NCI-H69 (cell line): ENCODE results near the gene MUC6.

ENCODE experiments used
- DNase-seq: peaks from one replicate; lab custom pipeline; 2025; lab: John Stamatoyannopoulos, UW

MUC6 gene, protein sequence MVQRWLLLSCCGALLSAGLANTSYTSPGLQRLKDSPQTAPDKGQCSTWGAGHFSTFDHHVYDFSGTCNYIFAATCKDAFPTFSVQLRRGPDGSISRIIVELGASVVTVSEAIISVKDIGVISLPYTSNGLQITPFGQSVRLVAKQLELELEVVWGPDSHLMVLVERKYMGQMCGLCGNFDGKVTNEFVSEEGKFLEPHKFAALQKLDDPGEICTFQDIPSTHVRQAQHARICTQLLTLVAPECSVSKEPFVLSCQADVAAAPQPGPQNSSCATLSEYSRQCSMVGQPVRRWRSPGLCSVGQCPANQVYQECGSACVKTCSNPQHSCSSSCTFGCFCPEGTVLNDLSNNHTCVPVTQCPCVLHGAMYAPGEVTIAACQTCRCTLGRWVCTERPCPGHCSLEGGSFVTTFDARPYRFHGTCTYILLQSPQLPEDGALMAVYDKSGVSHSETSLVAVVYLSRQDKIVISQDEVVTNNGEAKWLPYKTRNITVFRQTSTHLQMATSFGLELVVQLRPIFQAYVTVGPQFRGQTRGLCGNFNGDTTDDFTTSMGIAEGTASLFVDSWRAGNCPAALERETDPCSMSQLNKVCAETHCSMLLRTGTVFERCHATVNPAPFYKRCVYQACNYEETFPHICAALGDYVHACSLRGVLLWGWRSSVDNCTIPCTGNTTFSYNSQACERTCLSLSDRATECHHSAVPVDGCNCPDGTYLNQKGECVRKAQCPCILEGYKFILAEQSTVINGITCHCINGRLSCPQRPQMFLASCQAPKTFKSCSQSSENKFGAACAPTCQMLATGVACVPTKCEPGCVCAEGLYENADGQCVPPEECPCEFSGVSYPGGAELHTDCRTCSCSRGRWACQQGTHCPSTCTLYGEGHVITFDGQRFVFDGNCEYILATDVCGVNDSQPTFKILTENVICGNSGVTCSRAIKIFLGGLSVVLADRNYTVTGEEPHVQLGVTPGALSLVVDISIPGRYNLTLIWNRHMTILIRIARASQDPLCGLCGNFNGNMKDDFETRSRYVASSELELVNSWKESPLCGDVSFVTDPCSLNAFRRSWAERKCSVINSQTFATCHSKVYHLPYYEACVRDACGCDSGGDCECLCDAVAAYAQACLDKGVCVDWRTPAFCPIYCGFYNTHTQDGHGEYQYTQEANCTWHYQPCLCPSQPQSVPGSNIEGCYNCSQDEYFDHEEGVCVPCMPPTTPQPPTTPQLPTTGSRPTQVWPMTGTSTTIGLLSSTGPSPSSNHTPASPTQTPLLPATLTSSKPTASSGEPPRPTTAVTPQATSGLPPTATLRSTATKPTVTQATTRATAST (N-terminal part only)

GRCh38 chr11:1036303-1036923 is at the start of gene MUC6:
TSS of gene MUC6 (minus strand) at chr11:1036718. CDS start at chr11:1036655, 63 bp downstream.
- DNase-seq = peak; percentile 60

DNA sequence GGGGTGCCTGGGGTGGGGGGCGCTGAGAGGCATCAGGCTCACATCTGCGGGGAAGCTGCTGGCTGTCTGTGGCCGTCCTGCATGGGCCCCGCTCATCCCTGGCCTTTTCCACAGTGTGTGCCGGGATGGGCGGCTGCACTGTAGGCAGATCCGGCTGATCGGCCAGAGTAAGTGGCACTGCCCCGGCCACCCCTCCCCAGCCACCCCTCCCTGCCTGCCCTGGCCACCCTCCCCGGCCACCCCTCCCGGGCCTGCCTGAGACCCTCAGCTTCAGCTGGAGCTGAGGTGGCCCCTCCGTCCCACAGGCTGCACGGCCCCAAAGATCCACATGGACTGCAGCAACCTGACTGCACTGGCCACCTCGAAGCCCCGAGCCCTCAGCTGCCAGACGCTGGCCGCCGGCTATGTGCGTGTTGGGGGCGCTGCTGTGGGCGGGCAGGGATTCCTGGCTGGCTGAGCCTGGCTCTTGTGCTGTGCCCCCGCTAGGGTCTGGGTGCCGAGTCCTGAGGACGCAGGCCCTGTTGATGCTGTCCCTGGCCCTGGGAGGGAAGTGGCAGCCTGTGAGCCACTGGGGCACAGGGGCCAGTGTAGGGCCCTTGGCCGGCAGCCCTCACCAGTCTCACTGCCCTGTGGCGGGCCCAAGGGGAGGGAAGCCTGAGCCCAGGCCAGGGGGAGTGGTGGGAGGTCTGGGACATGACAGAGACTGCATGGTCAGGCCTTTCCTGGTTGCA is 49.1 kb upstream of the MUC6 start:
- no peak for DNase-seq

DNA sequence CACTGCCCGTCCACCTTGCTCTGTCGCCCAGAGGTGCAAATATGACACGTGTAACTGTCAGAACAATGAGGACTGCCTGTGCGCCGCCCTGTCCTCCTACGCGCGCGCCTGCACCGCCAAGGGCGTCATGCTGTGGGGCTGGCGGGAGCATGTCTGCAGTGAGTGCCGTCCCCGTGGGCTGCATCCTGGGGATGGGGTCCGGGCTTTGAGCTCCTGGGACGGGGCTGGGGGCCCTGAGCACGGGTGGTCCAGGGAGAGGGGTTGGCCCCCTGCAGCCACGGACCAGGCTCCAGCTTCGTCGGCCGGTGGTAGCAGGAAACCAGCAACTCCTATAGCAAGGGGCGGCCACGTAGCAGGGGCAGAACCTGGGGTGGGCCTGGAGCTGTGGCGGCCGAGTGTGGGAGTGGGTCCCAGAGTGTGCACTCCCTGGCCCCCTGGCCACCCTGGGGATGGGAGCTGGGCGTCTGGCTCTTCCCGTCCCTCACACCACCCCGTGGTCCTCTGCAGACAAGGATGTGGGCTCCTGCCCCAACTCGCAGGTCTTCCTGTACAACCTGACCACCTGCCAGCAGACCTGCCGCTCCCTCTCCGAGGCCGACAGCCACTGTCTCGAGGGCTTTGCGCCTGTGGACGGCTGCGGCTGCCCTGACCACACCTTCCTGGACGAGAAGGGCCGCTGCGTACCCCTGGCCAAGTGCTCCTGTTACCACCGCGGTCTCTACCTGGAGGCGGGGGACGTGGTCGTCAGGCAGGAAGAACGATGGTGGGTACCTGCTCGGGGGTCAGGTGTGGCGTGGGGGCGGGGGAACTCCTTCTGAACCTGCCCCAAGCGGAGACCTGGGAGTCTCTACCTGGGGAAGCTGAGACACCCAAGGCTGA is 48.3 kb upstream of the MUC6 start:
- DNase-seq = peak; percentile 17

DNA sequence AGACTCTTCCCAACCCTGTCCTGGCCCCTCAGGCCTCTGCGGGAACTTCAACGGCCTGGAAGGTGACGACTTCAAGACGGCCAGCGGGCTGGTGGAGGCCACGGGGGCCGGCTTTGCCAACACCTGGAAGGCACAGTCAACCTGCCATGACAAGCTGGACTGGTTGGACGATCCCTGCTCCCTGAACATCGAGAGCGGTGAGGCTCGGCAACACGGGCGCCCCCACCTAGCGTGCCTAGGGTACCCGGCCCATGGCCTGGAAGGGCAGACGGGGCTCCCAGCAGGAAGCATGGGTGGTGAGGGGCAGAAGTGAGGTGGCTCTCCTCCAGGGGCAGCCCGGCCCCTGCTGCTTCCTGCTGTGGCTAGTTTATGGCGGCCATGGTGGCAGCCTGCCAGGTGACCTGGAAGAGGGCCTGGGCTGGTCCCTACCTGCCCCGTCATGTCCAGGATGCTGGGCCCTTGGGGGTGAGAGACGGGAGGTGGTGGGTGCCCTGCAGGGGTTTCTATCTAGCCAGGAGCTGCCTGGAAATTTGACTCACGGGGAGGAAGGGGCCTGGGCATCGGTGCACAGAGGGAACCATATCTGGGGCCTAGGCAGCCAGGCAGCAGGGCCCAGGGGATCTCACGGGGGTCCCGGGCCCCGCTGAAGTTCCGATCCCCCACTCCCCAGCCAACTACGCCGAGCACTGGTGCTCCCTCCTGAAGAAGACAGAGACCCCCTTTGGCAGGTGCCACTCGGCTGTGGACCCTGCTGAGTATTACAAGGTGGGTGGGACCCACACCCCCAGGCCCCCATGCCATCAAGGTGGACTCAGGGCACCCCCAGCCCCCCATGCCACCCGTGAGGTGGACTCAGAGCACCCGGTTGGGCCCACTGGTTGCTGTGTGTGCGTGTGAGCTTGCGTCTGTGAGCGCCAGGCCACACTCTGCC is 47.4 kb upstream of the MUC6 start:
- DNase-seq = no peak

DNA sequence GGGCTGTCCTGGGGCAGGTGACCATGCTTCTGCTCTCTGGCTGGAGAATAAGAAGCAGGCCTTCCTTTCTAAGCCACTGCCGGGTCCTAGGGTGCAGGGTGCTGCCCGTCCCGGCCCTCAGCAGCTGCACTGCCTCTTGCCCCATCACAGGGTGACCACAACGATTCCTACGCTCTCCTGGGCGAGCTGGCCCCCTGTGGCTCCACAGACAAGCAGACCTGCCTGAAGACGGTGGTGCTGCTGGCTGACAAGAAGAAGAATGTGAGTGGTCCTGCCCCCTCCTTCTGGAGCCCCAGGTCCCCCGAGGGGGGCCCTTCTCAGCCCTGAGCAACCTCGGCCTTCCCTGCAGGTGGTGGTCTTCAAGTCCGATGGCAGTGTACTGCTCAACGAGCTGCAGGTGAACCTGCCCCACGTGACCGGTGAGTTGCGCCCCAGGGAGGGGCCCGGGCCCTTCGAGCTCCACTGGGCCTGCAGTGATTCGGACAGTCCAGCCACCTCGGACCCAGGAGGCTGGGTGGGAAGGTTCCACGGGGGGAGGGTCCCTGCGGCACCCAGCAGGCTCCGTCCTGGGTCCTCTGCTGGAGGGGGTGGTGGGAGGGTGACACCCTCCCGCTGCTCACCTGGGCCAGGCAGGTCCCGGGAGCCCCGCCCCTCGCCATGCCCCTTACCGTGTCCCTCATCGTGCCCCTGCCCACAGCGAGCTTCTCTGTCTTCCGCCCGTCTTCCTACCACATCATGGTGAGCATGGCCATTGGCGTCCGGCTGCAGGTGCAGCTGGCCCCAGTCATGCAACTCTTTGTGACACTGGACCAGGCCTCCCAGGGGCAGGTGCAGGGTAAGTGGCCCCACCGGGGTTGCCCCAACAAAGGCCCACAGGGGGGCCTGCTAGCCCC is 46.5 kb upstream of the MUC6 start:
- DNase-seq = no peak

GRCh38 chr11:1082346-1082727 is 45.8 kb upstream of the MUC6 start:
- no peak for DNase-seq

DNA sequence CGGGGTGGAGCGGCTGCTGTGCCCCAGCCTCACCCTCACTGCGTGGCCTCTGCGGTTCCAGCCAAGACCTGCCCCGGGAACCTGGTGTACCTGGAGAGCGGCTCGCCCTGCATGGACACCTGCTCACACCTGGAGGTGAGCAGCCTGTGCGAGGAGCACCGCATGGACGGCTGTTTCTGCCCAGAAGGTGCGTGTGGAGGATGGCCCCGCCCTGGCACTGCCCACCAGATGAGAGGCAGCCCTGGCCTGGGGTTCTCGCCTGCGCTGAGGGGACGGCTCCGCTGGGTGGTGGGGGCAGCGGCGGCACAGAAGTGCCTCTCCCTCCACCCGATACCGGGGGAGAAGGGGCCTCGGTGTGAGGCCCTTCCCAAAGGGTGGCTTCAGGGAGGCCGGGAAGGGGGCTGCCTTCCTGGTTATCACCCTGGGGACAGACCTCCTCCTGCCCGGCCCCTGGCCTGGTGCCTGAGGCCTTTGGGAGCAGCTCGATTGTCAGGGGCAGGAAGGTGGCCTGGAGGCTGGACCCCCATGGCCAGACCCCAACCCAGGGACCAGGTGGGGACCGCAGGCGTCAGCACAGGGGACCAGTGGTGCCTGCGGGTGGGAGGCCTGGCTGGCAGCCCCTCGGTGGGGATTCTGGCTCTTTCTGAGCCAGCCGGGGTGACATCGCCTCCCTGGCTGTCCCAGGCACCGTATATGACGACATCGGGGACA is 45.2 kb upstream of the MUC6 start:
- DNase-seq = no peak

GRCh38 chr11:1078191-1078601 is 41.7 kb upstream of the MUC6 start:
- no peak for DNase-seq

DNA sequence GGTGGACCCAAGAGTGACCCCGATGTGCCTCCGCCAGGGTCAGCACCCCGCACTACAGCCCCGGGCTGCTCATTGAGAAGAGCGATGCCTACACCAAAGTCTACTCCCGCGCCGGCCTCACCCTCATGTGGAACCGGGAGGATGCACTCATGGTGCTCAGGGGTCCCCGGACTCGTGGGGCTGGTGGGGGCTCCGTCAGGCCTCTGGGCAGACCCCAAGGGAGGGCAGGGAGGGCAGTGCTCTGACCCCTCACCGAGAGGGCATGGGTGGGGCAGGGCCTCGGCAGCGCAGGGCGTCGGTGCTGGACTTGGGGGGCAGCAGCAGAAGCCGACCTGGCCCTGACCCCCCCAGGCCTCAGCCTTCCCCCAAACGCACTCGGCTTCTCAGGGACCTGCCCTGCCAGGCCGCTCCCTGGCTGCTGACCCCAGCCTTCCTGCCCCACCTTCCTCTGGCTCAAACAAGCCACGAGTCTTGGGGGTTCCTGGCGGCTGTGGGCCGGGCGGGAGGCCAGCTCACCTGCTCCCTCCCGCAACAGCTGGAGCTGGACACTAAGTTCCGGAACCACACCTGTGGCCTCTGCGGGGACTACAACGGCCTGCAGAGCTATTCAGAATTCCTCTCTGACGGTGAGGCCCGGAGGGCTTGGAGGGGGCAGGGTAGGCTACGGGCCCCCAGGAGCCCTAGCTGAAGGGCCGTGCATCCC is 41.0 kb upstream of the MUC6 start:
- no peak for DNase-seq

DNA sequence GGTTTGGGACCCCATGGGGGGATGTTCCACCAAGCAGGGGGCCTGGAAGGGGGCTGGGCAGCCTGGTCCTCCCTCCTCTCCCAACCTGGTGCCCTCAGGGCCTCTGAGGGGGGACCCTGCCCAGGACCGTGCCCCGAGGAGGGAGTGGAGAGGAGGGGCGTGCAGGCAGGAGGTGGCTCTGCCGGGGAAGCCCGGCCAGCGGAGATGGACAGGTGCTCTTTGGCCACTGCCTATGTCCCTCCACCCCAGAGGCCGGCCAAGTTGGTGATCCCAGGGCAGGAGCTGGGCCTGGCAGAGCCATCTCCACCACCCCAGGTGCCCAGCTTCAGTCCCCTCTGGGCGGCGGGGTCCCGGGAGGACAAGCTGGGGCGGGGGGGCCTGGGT is 40.5 kb upstream of the MUC6 start:
- no peak for DNase-seq

GRCh38 chr11:1076061-1076665 is 39.6 kb upstream of the MUC6 start:
- DNase-seq = no peak

- DNase-seq = no peak
Observed at GRCh38 chr11:1075341-1075911, 38.9 kb upstream of the MUC6 start.

DNA sequence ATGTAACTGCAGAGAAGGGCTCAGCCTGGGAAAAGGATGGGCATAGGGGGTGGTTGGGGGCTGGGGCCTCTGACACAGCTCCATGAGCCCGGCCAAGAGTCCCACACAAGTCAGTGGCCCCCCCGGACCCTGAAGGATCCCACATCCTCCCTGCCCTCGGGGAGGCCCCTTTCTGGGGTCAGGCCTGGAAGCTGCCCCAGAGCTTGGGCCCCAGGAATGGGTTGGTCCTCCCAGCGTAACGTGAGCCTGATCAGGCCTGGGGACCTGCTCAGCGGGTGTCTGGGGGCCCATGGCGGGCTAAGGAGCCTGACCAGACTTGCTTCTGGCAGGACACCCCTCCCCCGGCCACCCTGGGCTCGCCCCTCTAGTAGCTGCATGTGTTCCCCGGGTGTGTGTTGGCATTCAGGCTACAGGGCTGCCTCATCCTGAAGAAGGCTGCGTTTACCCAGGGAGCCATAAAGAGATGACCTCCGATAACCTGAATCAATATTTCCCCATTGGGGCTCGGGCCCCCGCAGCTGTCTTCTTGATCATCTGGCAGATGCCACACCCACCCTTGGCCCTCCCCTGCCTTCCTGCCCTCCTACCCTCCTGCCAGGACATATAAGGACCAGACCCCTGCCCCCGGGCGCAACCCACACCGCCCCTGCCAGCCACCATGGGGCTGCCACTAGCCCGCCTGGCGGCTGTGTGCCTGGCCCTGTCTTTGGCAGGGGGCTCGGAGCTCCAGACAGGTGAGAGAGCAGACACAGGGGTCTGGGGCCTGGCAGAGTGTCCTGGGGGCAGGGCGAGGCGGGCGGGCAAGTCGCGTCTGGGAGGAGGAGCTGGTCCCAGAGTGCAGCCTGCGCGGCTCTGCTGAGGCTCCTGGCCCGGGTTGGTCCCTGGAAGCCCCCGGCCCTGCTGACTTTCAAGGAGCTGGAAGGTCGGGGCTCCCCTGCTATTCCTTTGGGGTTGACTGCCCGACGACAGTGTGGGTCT is 38.0 kb upstream of the MUC6 start, which contains the start of gene MUC2:
Gene MUC2, plus strand, starts transcription at position 631 of the 978 bp plus-strand sequence.
- DNase-seq = no peak

- no peak for DNase-seq
Observed at GRCh38 chr11:1073851-1074243, 37.3 kb upstream of the MUC6 start.
